ENCODE results near the gene CCS. TPM values are rescaled to one million over a fixed set of nuclear protein-coding genes. Genes with fewer than 3 reads are reported as not detected.

The CCS gene
- total RNA-seq, 1 experiment from 2014 or later, result 37.6 TPM

GRCh38 chr11:66559142-66559865, 33.7 kb upstream of the CCS start:
- H3K9me3 ChIP-seq, result no peaks in the 10 kb centered on the region
- no peak overlapping the region for H3K4me3 ChIP-seq
- no peaks in the 10 kb centered on the region for H3K27me3 ChIP-seq
- DNase-seq, result no peak
- no peaks in the 10 kb centered on the region for H3K36me3 ChIP-seq

- no peak for DNase-seq
- Histone ChIP-seq H3K4me3 (no peak overlapping the region), H3K27me3 (no peaks in the 10 kb centered on the region), H3K36me3 (no peaks in the 10 kb centered on the region), H3K9me3 (no peaks in the 10 kb centered on the region)
These were observed 32.9 kb upstream of the CCS start for GRCh38 chr11:66559866-66560676.

- Histone ChIP-seq H3K4me3 (no peak overlapping the region), H3K9me3 (no peaks in the 10 kb centered on the region), H3K36me3 (no peaks in the 10 kb centered on the region), H3K27me3 (no peaks in the 10 kb centered on the region)
- no peak for DNase-seq
These were observed 31.6 kb upstream of the CCS start for GRCh38 chr11:66561178-66561974.

GRCh38 chr11:66561975-66562248, 31.1 kb upstream of the CCS start:
- H3K36me3 ChIP-seq, result no peaks in the 10 kb centered on the region
- no peak for DNase-seq
- no peaks in the 10 kb centered on the region for H3K27me3 ChIP-seq
- no peaks in the 10 kb centered on the region for H3K9me3 ChIP-seq
- H3K4me3 ChIP-seq, result no peak overlapping the region

GRCh38 chr11:66562275-66562674, 30.7 kb upstream of the CCS start:
- Histone ChIP-seq H3K27me3 (no peaks in the 10 kb centered on the region), H3K36me3 (no peaks in the 10 kb centered on the region), H3K9me3 (no peaks in the 10 kb centered on the region), H3K4me3 (no peak overlapping the region)
- DNase-seq, result no peak

GRCh38 chr11:66562907-66563583, 29.9 kb upstream of the CCS start:
- Histone ChIP-seq H3K36me3 (no peaks in the 10 kb centered on the region), H3K4me3 (no peak overlapping the region), H3K27me3 (no peaks in the 10 kb centered on the region), H3K9me3 (no peaks in the 10 kb centered on the region)
- DNase-seq, result no peak

- Histone ChIP-seq H3K9me3 (no peaks in the 10 kb centered on the region), H3K27me3 (no peaks in the 10 kb centered on the region), H3K36me3 (no peaks in the 10 kb centered on the region), H3K4me3 (no peak overlapping the region)
- DNase-seq, result no peak
These were observed 29.2 kb upstream of the CCS start for GRCh38 chr11:66563832-66564231.

GRCh38 chr11:66564538-66564937, 28.4 kb upstream of the CCS start:
- no peaks in the 10 kb centered on the region for H3K36me3 ChIP-seq
- DNase-seq, result no peak
- no peaks in the 10 kb centered on the region for H3K9me3 ChIP-seq
- no peak overlapping the region for H3K4me3 ChIP-seq
- no peaks in the 10 kb centered on the region for H3K27me3 ChIP-seq

GRCh38 chr11:66564984-66565383, 28.0 kb upstream of the CCS start:
- no peak for DNase-seq
- Histone ChIP-seq H3K4me3 (no peak overlapping the region), H3K36me3 (no peaks in the 10 kb centered on the region), H3K9me3 (no peaks in the 10 kb centered on the region), H3K27me3 (no peaks in the 10 kb centered on the region)

GRCh38 chr11:66566221-66566620, 26.8 kb upstream of the CCS start:
- DNase-seq, result no peak
- Histone ChIP-seq H3K27me3 (no peaks in the 10 kb centered on the region), H3K36me3 (no peaks in the 10 kb centered on the region), H3K4me3 (no peak overlapping the region), H3K9me3 (no peaks in the 10 kb centered on the region)

- no peak overlapping the region; the same call in 1 of the 2 replicates for H3K4me3 ChIP-seq
- H3K36me3 ChIP-seq, result no peaks in the 10 kb centered on the region
- DNase-seq, result no peak
- H3K27me3 ChIP-seq, result no peaks in the 10 kb centered on the region
- H3K9me3 ChIP-seq, result no peaks in the 10 kb centered on the region
These were observed 25.2 kb upstream of the CCS start for GRCh38 chr11:66567787-66568123.

GRCh38 chr11:66568124-66568916, 24.7 kb upstream of the CCS start, which contains the start of gene CTSF:
Gene CTSF, minus strand, starts transcription at chr11:66568606. Its CDS starts 120 bp downstream, at chr11:66568486.
- DNase-seq, result peak; percentile 75
- Histone ChIP-seq H3K27me3 (no peaks in the 10 kb centered on the region), H3K36me3 (no peaks in the 10 kb centered on the region), H3K4me3 (peak within 1 kb of the TSS; percentile 38), H3K9me3 (no peaks in the 10 kb centered on the region)

GRCh38 chr11:66569076-66569475, 23.9 kb upstream of the CCS start:
- no peaks in the 10 kb centered on the region for H3K27me3 ChIP-seq
- no peaks in the 10 kb centered on the region for H3K9me3 ChIP-seq
- no peaks in the 10 kb centered on the region for H3K36me3 ChIP-seq
- no peak overlapping the region for H3K4me3 ChIP-seq
- no peak for DNase-seq

- Histone ChIP-seq H3K36me3 (no peaks in the 10 kb centered on the region), H3K9me3 (no peaks in the 10 kb centered on the region), H3K27me3 (no peaks in the 10 kb centered on the region), H3K4me3 (no peak overlapping the region)
- no peak for DNase-seq
These were observed 22.7 kb upstream of the CCS start for GRCh38 chr11:66570079-66570849.

GRCh38 chr11:66570850-66571180, 22.2 kb upstream of the CCS start:
- Histone ChIP-seq H3K9me3 (no peaks in the 10 kb centered on the region), H3K27me3 (no peaks in the 10 kb centered on the region), H3K36me3 (no peaks in the 10 kb centered on the region), H3K4me3 (no peak overlapping the region)
- DNase-seq, result no peak

Data from MG63 (cell line).